Liver (tissue), 9 donors: ENCODE data around the gene MAP2K7. TPM values are rescaled to one million over a fixed set of nuclear protein-coding genes. Genes with fewer than 3 reads are reported as not detected.

Source experiments
- DNase-seq: peaks from one replicate; pipeline ENCODE4 v3.0.0-alpha.2; 2017; ENCODE audit warnings: low spot score
- H3K27ac ChIP-seq, 2 donors: one replicate each; pipeline ENCODE4 v1.7.0; 2013; ENCODE audit warnings: inconsistent platforms in 2 of 2, low read length in 2 of 2, control low read depth in 1 of 2, low read depth in 1 of 2, mild to moderate bottlenecking in 1 of 2
- H3K27me3 ChIP-seq, 4 donors: one replicate each; pipeline versions ENCODE4 v1.6.1 to v1.7.0; 2013; ENCODE audit warnings: low read length in 3 of 4, inconsistent platforms in 1 of 4, mild to moderate bottlenecking in 1 of 4, moderate library complexity in 1 of 4; ENCODE audit not compliant: control insufficient read depth in 4 of 4, insufficient read depth in 4 of 4
- H3K36me3 ChIP-seq, 4 donors: one replicate each; pipeline versions ENCODE4 v1.6.1 to v1.7.0; 2013; ENCODE audit warnings: low read length in 3 of 4, mild to moderate bottlenecking in 3 of 4, low read depth in 1 of 4, moderate library complexity in 1 of 4; ENCODE audit not compliant: control insufficient read depth in 4 of 4, insufficient read depth in 3 of 4
- H3K4me1 ChIP-seq, 4 donors: one replicate each; pipeline versions ENCODE4 v1.6.1 to v1.7.0; 2013; ENCODE audit warnings: low read length in 3 of 4, mild to moderate bottlenecking in 3 of 4, moderate library complexity in 1 of 4; ENCODE audit not compliant: control insufficient read depth in 4 of 4, insufficient read depth in 4 of 4
- H3K4me3 ChIP-seq, 3 donors: one replicate each; pipeline versions ENCODE4 v1.6.1 to v1.7.0; 2013; ENCODE audit warnings: low read length in 3 of 3, control low read depth in 1 of 3, low read depth in 1 of 3, mild to moderate bottlenecking in 1 of 3
- H3K9ac ChIP-seq, 2 donors: one replicate each; pipeline ENCODE4 v1.7.0; 2013; ENCODE audit warnings: low read length in 2 of 2, mild to moderate bottlenecking in 2 of 2, moderate library complexity in 2 of 2, control low read depth in 1 of 2, low read depth in 1 of 2
- H3K9me3 ChIP-seq, 4 donors: one replicate each; pipeline versions ENCODE4 v1.6.1 to v1.7.0; 2013; ENCODE audit warnings: low read length in 3 of 4; ENCODE audit not compliant: control insufficient read depth in 4 of 4
- FOXA2 ChIP-seq: IDR thresholded peaks from 2 replicates; pipeline ENCODE4 v1.6.1; 2016; ENCODE audit warnings: antibody characterized with exemption
- GABPA ChIP-seq, 2 donors: IDR thresholded peaks in 1 of 2; conservative IDR thresholded peaks in 1 of 2; 2 replicates each; pipeline ENCODE4 v1.6.1; 2016; ENCODE audit warnings: antibody characterized with exemption in 2 of 2, mild to moderate bottlenecking in 1 of 2, moderate library complexity in 1 of 2
- HNF4G ChIP-seq: IDR thresholded peaks from 2 replicates; pipeline ENCODE4 v1.6.1; 2016; ENCODE audit warnings: antibody characterized with exemption
- JUND ChIP-seq, 2 donors: IDR thresholded peaks; 2 replicates each; pipeline ENCODE4 v1.6.1; 2016; ENCODE audit warnings: antibody characterized with exemption in 2 of 2
- MAX ChIP-seq: IDR thresholded peaks from 2 replicates; pipeline ENCODE4 v1.6.1; 2016; ENCODE audit warnings: antibody characterized with exemption
- NR2F2 ChIP-seq: IDR thresholded peaks from 2 replicates; pipeline ENCODE4 v1.6.1; 2016; ENCODE audit warnings: antibody characterized with exemption
- RAD21 ChIP-seq, 2 donors: IDR thresholded peaks; 2 replicates each; pipeline ENCODE4 v1.6.1; 2016; ENCODE audit warnings: antibody characterized with exemption in 2 of 2, mild to moderate bottlenecking in 2 of 2
- REST ChIP-seq: IDR thresholded peaks from 2 replicates; pipeline ENCODE4 v1.6.1; 2016; ENCODE audit warnings: antibody characterized with exemption, mild to moderate bottlenecking
- SP1 ChIP-seq: IDR thresholded peaks from 2 replicates; pipeline ENCODE4 v1.6.1; 2018; ENCODE audit warnings: antibody characterized with exemption, mild to moderate bottlenecking
- TAF1 ChIP-seq: conservative IDR thresholded peaks from 2 replicates; pipeline ENCODE4 v1.6.1; 2016; ENCODE audit warnings: antibody characterized with exemption, mild to moderate bottlenecking
- WGBS: extraction: QIAGEN DNeasy Blood & Tissue Kit; methylation state at CpG from one replicate; pipeline ENCODE4 v1.1.7; 2013; 5-methylcytosine and 5-hydroxymethylcytosine counted together
- polyA plus RNA-seq, 2 donors: library from polyadenylated mRNA; stranded (reverse) in 1 of 2; unstranded in 1 of 2; fragments of 200-250 nt in 1 of 2; fragments of >200 nt in 1 of 2; fragmentation: Nextera tagmentation in 1 of 2; extraction: Ambion mirVana in 1 of 2; gene quantifications; one replicate each; pipeline versions ENCODE4 v1.2.1 to v1.2.3, GENCODE V29; 2013 to 2015
- total RNA-seq, 2 donors: library from RNA; depleted of rRNA; stranded (reverse); fragments of >200 nt; gene quantifications; one replicate each; pipeline ENCODE4 v1.2.3, GENCODE V29; 2014
- TF ChIP-seq, protein P1 (sequence below): IDR thresholded peaks from 2 replicates; pipeline ENCODE4 v1.6.1; 2016; ENCODE audit warnings: antibody characterized with exemption
- donor health status: healthy.
- donor health status: healthy.
- donor health status: healthy.
- donor health status: healthy.
- donor health status: healthy.

MAP2K7 gene
- total and polyA plus RNA-seq, 4 donors, result 3.0 to 11.7 (median 9.5) TPM

DNA sequence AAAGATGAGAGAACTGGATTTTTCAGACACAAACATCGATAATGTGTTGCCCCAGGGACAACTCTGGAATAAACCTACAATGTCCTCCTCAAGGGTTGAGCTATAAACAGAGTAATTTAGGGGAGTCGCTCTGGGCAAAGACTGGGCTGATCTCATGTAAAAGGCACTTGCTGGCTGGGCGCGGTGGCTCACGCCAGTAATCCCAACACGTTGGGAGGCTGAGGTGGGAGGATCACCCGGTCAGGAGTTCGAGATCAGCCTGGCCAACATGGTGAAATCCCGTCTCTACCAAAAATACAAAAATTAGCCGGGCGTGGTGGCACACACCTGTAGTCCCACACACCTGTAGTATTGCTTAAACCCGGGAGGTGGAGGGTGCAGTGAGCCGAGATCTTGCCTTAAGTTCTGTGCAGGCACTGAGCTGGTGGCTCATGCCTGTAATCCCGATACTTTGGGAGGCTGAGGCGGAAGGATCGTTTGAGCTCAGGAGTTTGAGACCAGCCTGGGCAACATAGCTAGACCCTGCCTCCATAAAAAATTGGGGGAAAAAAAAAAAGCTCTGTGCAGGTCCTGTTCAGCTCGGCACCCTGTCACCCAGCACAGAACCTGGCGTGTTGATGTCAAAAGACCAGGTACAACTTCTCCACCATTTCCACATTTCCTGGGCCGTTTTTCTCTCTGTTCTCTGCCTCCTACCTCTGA lies 38.4 kb downstream of the MAP2K7 start:
- Histone ChIP-seq H3K9ac (no peak overlapping the region), H3K4me1 (peaks cover 3 to 23% (median 11%) of the 10 kb centered on the region in 4 donors), H3K27ac (no peak overlapping the region), H3K36me3 (peaks cover 5 to 27% (median 9%) of the 10 kb centered on the region in 4 donors), H3K4me3 (peak overlapping the region in 1 of 3 donors; percentile 79), H3K9me3 (no peaks in the 10 kb centered on the region), H3K27me3 (no peaks in the 10 kb centered on the region)
- TF ChIP-seq FOXA2 (no peak), NR2F2 (no peak), REST (no peak), GABPA (IDR thresholded peaks at IDR 0.05 in 1 of 2, conservative IDR thresholded peaks at IDR 0.05 in 1 of 2) (no peak), SP1 (no peak), RAD21 (IDR thresholded peaks at IDR 0.05) (no peak), JUND (IDR thresholded peaks at IDR 0.05) (no peak)
- TF ChIP-seq, protein P1, sequence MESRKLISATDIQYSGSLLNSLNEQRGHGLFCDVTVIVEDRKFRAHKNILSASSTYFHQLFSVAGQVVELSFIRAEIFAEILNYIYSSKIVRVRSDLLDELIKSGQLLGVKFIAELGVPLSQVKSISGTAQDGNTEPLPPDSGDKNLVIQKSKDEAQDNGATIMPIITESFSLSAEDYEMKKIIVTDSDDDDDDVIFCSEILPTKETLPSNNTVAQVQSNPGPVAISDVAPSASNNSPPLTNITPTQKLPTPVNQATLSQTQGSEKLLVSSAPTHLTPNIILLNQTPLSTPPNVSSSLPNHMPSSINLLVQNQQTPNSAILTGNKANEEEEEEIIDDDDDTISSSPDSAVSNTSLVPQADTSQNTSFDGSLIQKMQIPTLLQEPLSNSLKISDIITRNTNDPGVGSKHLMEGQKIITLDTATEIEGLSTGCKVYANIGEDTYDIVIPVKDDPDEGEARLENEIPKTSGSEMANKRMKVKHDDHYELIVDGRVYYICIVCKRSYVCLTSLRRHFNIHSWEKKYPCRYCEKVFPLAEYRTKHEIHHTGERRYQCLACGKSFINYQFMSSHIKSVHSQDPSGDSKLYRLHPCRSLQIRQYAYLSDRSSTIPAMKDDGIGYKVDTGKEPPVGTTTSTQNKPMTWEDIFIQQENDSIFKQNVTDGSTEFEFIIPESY, result no peak
- no peak for DNase-seq
- WGBS, result 92% methylated on average over 19 of the region's 19 CpGs

- Histone ChIP-seq H3K9me3 (no peaks in the 10 kb centered on the region), H3K9ac (peak overlapping the region; percentile 70 to 84), H3K4me3 (peak overlapping the region; percentile 73 to 94 (median 79)), H3K36me3 (peaks cover 5 to 20% (median 7%) of the 10 kb centered on the region in 4 donors), H3K27ac (peak overlapping the region; percentile 89 to 95), H3K27me3 (no peaks in the 10 kb centered on the region), H3K4me1 (peaks cover 3 to 23% (median 11%) of the 10 kb centered on the region in 4 donors)
- WGBS, result 3% methylated on average over 33 of the region's 33 CpGs
- no peak for DNase-seq
- TF ChIP-seq MAX (no peak), HNF4G (no peak), TAF1 (peak; percentile 34), JUND (IDR thresholded peaks at IDR 0.05) (no peak)
Measured at GRCh38 chr19:7942981-7943443, 39.3 kb downstream of the MAP2K7 start.
